ENCODE results near the gene MLNR. TPM values are rescaled to one million over a fixed set of nuclear protein-coding genes. Genes with fewer than 3 reads are reported as not detected.
A peak's percentile ranks its signal among the peaks of the same experiment; 100 is the strongest.

MLNR gene
- total RNA-seq, 1 experiment from 2014 or later: not detected

DNA sequence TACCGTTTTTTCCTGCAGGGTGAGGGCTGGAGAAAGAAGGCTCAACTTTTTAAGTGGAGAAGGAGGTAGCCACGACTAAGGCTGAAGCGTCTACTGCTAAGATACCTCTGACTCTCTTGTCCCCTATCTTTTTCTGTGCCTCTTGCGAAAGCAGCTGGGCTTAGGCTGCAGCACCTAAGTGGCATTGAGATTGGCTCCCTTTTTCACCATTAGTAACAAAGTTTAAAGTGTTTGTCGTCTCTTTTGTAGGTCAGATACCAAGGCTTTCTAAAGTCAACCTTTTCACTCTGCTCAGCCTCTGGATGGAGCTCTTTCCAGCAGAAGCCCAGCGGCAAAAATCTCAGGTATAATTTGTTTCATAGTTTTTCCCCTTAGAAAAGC lies 28.5 kb downstream of the MLNR start:
- POLR2A ChIA-PET (ENCODE audit: unreplicated experiment): interaction anchor here (0.6 kb wide), 2 partner anchors 34 to 720 kb away, joined by 3 to 4 read pairs; no protein-coding TSS in a partner anchor
- H3F3A ChIP-seq (ENCODE audit: low read length, unreplicated experiment): no peaks in the 10 kb centered on the region
- no peaks in the 10 kb centered on the region for H4K20me1 ChIP-seq (ENCODE audit: low read length)
- no peaks in the 10 kb centered on the region for H3K9me3 ChIP-seq (ENCODE audit: low read length)
- H3K4me1 ChIP-seq (ENCODE audit: insufficient read depth, low read length): no peaks in the 10 kb centered on the region
- H3K36me3 ChIP-seq (ENCODE audit: low read depth, low read length): no peaks in the 10 kb centered on the region
- no peaks in the 10 kb centered on the region for H3K9me2 ChIP-seq (replicated peaks; ENCODE audit: low read length)
- DNase-seq (peak; percentile 6), ATAC-seq (peak; percentile 18)
- peaks cover 16% of the 10 kb centered on the region; the same call in 1 of the 2 replicates for H3K79me2 ChIP-seq (ENCODE audit: low read length)
- BruUV-seq (replicated peaks): no TSS peak
- peak overlapping the region; percentile 82 for H3K9ac ChIP-seq (ENCODE audit: low read length)
- peak overlapping the region; percentile 98 for H2AFZ ChIP-seq (ENCODE audit: low read length)
- intact Hi-C loops (cut with micrococcal nuclease): no loop called here
- H3K27ac ChIP-seq (ENCODE audit: low read length): no peak overlapping the region
- TF ChIP-seq, protein P1, sequence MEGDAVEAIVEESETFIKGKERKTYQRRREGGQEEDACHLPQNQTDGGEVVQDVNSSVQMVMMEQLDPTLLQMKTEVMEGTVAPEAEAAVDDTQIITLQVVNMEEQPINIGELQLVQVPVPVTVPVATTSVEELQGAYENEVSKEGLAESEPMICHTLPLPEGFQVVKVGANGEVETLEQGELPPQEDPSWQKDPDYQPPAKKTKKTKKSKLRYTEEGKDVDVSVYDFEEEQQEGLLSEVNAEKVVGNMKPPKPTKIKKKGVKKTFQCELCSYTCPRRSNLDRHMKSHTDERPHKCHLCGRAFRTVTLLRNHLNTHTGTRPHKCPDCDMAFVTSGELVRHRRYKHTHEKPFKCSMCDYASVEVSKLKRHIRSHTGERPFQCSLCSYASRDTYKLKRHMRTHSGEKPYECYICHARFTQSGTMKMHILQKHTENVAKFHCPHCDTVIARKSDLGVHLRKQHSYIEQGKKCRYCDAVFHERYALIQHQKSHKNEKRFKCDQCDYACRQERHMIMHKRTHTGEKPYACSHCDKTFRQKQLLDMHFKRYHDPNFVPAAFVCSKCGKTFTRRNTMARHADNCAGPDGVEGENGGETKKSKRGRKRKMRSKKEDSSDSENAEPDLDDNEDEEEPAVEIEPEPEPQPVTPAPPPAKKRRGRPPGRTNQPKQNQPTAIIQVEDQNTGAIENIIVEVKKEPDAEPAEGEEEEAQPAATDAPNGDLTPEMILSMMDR (conservative IDR thresholded peaks at IDR 0.05; ENCODE audit: low read depth, low read length): peak; percentile 40; the same call in 1 of the 2 replicates
- no peak for TF ChIP-seq EZH2phosphoT487 (IDR thresholded peaks at IDR 0.05; ENCODE audit: borderline replicate concordance, low read length)
- H3K4me2 ChIP-seq (ENCODE audit: low read length): peak overlapping the region; percentile 99
- no peaks in the 10 kb centered on the region for H3K27me3 ChIP-seq (ENCODE audit: low read length)
- CTCF ChIA-PET: interaction anchor here (1.2 to 1.9 kb wide), 2 partner anchors 9 to 32 kb away, joined by 3 to 7 read pairs; no protein-coding TSS in a partner anchor
- H3K4me3 ChIP-seq (ENCODE audit: low read length): peak overlapping the region; percentile 87

DNA sequence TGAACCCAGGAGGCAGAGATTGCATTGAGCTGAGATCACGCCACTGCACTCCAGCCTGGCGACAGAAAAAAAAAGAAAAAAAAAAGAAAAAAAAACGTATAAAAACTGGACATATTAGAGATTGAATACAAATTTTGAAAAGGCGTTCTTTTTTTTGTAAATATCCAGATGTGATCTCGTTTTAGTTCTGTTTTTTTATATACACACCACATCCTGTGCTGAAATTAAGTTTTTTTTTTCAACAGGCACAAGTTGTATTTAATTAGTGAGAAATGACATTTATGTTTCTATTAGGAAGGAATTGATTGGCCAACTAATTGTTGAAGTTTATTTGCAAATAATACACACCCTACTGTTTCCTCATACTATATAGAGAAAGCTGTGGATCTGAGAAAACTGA lies 31.2 kb downstream of the MLNR start:
- H3K4me1 ChIP-seq (ENCODE audit: insufficient read depth, low read length): no peaks in the 10 kb centered on the region
- BruUV-seq (replicated peaks): no TSS peak
- POLR2A ChIA-PET (ENCODE audit: unreplicated experiment): interaction anchor here (0.6 kb wide), 1 partner anchor 1660 kb away, joined by 3 read pairs; no protein-coding TSS in a partner anchor
- no peaks in the 10 kb centered on the region for H3K9me3 ChIP-seq (ENCODE audit: low read length)
- H3K36me3 ChIP-seq (ENCODE audit: low read depth, low read length): no peaks in the 10 kb centered on the region; the same call in 1 of the 2 replicates
- no peak overlapping the region for H2AFZ ChIP-seq (ENCODE audit: low read length)
- H3K9me2 ChIP-seq (replicated peaks; ENCODE audit: low read length): no peaks in the 10 kb centered on the region
- H3F3A ChIP-seq (ENCODE audit: low read length, unreplicated experiment): no peaks in the 10 kb centered on the region
- no peak for ATAC-seq
- TF ChIP-seq, protein P1 (conservative IDR thresholded peaks at IDR 0.05; ENCODE audit: low read depth, low read length): no peak
- TF ChIP-seq EZH2 (IDR thresholded peaks at IDR 0.05; ENCODE audit: low read length, unreplicated experiment) (no peak), EZH2phosphoT487 (IDR thresholded peaks at IDR 0.05; ENCODE audit: borderline replicate concordance, low read length) (no peak)
- CTCF ChIA-PET: no interaction called here
- intact Hi-C loops (cut with micrococcal nuclease): no loop called here
- H3K27me3 ChIP-seq (ENCODE audit: low read length): no peaks in the 10 kb centered on the region
- H3K27ac ChIP-seq (ENCODE audit: low read length): no peak overlapping the region
- no peak overlapping the region for H3K4me3 ChIP-seq (ENCODE audit: low read length)
- H3K9ac ChIP-seq (ENCODE audit: low read length): no peak overlapping the region
- no peak for DNase-seq
- no peak overlapping the region for H3K4me2 ChIP-seq (ENCODE audit: low read length)
- H4K20me1 ChIP-seq (ENCODE audit: low read length): no peaks in the 10 kb centered on the region
- H3K79me2 ChIP-seq (ENCODE audit: low read length): peaks cover 16% of the 10 kb centered on the region; the same call in 1 of the 2 replicates

DNA sequence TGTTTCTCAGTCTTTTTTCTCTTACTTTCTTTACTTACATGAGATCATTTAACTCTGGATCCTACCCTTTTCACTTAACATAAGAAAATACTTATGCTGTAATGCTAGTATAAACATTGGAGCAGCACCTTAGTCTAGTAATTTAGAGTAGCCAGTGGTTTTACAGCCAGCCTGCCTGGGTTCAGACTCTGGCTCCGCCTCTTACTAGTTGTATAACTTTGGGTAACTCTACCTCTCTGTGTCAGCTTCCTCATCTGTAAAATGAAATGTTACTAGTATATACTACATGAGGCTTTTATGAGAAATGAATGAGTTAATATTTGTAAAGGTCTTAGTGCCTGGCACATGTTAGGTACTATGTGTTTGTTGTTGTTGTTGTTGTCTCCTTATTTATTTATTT lies 33.2 kb downstream of the MLNR start:
- H3K4me1 ChIP-seq (ENCODE audit: insufficient read depth, low read length): no peaks in the 10 kb centered on the region
- H3K27ac ChIP-seq (ENCODE audit: low read length): no peak overlapping the region
- intact Hi-C loops (cut with micrococcal nuclease): no loop called here
- H3F3A ChIP-seq (ENCODE audit: low read length, unreplicated experiment): no peaks in the 10 kb centered on the region
- H3K4me3 ChIP-seq (ENCODE audit: low read length): no peak overlapping the region
- no peaks in the 10 kb centered on the region for H3K9me2 ChIP-seq (replicated peaks; ENCODE audit: low read length)
- ATAC-seq (no peak), DNase-seq (no peak)
- H3K4me2 ChIP-seq (ENCODE audit: low read length): no peak overlapping the region
- no peak overlapping the region for H2AFZ ChIP-seq (ENCODE audit: low read length)
- H3K79me2 ChIP-seq (ENCODE audit: low read length): peaks cover 13% of the 10 kb centered on the region; the same call in 1 of the 2 replicates
- BruUV-seq (replicated peaks): no TSS peak
- no peak for TF ChIP-seq EZH2 (IDR thresholded peaks at IDR 0.05; ENCODE audit: low read length, unreplicated experiment)
- no peak for TF ChIP-seq EZH2phosphoT487 (IDR thresholded peaks at IDR 0.05; ENCODE audit: borderline replicate concordance, low read length)
- TF ChIP-seq, protein P1 (conservative IDR thresholded peaks at IDR 0.05; ENCODE audit: low read depth, low read length): no peak
- ChIA-PET CTCF (no interaction called here), POLR2A (ENCODE audit: unreplicated experiment) (no interaction called here)
- no peaks in the 10 kb centered on the region; the same call in 1 of the 2 replicates for H3K36me3 ChIP-seq (ENCODE audit: low read depth, low read length)
- H4K20me1 ChIP-seq (ENCODE audit: low read length): no peaks in the 10 kb centered on the region
- H3K9me3 ChIP-seq (ENCODE audit: low read length): no peaks in the 10 kb centered on the region
- no peak overlapping the region for H3K9ac ChIP-seq (ENCODE audit: low read length)
- H3K27me3 ChIP-seq (ENCODE audit: low read length): no peaks in the 10 kb centered on the region
